Adipocyte (in vitro differentiated cells): ENCODE results near the gene SLC39A13.

Experiments
- DNase-seq: peaks from one replicate; pipeline ENCODE4 v3.0.0-alpha.2; 2015; ENCODE audit warnings: low read depth
- H3K27me3 ChIP-seq: replicated peaks from 2 replicates; pipeline ENCODE4 v1.7.0; 2013; ENCODE audit warnings: mild to moderate bottlenecking, low read length, moderate library complexity; ENCODE audit not compliant: control insufficient read depth, insufficient read depth
- H3K36me3 ChIP-seq: 2 replicates; pipeline ENCODE4 v1.7.0; 2013; ENCODE audit warnings: low read length, mild to moderate bottlenecking, moderate library complexity; ENCODE audit not compliant: control insufficient read depth, insufficient read depth, severe bottlenecking
- H3K4me1 ChIP-seq: 2 replicates; pipeline ENCODE4 v1.7.0; 2013; ENCODE audit warnings: mild to moderate bottlenecking, low read length, moderate library complexity; ENCODE audit not compliant: control insufficient read depth, insufficient read depth
- H3K4me3 ChIP-seq: 2 replicates; pipeline ENCODE4 v1.7.0; 2013; ENCODE audit warnings: mild to moderate bottlenecking, low read length, moderate library complexity
- H3K9ac ChIP-seq: 2 replicates; pipeline ENCODE4 v1.7.0; 2013; ENCODE audit warnings: mild to moderate bottlenecking, low read length, moderate library complexity
- H3K9me3 ChIP-seq: 2 replicates; pipeline ENCODE4 v1.7.0; 2013; ENCODE audit warnings: mild to moderate bottlenecking, low read length, moderate library complexity; ENCODE audit not compliant: control insufficient read depth

Gene SLC39A13

GRCh38 chr11:47394322-47395222 lies 13.8 kb upstream of the SLC39A13 start:
- Histone ChIP-seq H3K36me3 (no peaks in the 10 kb centered on the region), H3K4me1 (peaks cover 4% of the 10 kb centered on the region), H3K9me3 (no peaks in the 10 kb centered on the region), H3K27me3 (no peaks in the 10 kb centered on the region), H3K4me3 (no peak overlapping the region), H3K9ac (no peak overlapping the region)
- DNase-seq: no peak

GRCh38 chr11:47395223-47396048 lies 13.0 kb upstream of the SLC39A13 start:
- H3K4me3 ChIP-seq: no peak overlapping the region
- H3K27me3 ChIP-seq: no peaks in the 10 kb centered on the region
- DNase-seq: no peak

GRCh38 chr11:47396049-47396320 lies 12.4 kb upstream of the SLC39A13 start:
- Histone ChIP-seq H3K9me3 (no peaks in the 10 kb centered on the region), H3K27me3 (no peaks in the 10 kb centered on the region)
- DNase-seq: no peak

More at GRCh38 chr11:47395223-47396048, 13.0 kb upstream of the SLC39A13 start:
- Histone ChIP-seq H3K9ac (no peak overlapping the region), H3K36me3 (no peaks in the 10 kb centered on the region), H3K9me3 (no peaks in the 10 kb centered on the region), H3K4me1 (peaks cover 9% of the 10 kb centered on the region)

GRCh38 chr11:47398011-47398410 lies 10.4 kb upstream of the SLC39A13 start:
- peaks cover 16% of the 10 kb centered on the region for H3K4me1 ChIP-seq
- DNase-seq: no peak

More at GRCh38 chr11:47396049-47396320, 12.4 kb upstream of the SLC39A13 start:
- Histone ChIP-seq H3K9ac (no peak overlapping the region), H3K4me3 (no peak overlapping the region), H3K4me1 (peaks cover 14% of the 10 kb centered on the region), H3K36me3 (no peaks in the 10 kb centered on the region)

GRCh38 chr11:47398551-47398950 lies 9.8 kb upstream of the SLC39A13 start:
- Histone ChIP-seq H3K4me3 (no peak overlapping the region), H3K27me3 (no peaks in the 10 kb centered on the region), H3K9ac (no peak overlapping the region), H3K4me1 (peaks cover 13% of the 10 kb centered on the region), H3K36me3 (no peaks in the 10 kb centered on the region), H3K9me3 (no peaks in the 10 kb centered on the region)
- no peak for DNase-seq

More at GRCh38 chr11:47398011-47398410, 10.4 kb upstream of the SLC39A13 start:
- Histone ChIP-seq H3K9me3 (no peaks in the 10 kb centered on the region), H3K9ac (no peak overlapping the region), H3K27me3 (no peaks in the 10 kb centered on the region), H3K36me3 (no peaks in the 10 kb centered on the region), H3K4me3 (no peak overlapping the region)

GRCh38 chr11:47399860-47400767 lies 8.3 kb upstream of the SLC39A13 start:
- no peak for DNase-seq
- H3K9ac ChIP-seq: peak overlapping the region; percentile 70
- no peaks in the 10 kb centered on the region for H3K36me3 ChIP-seq
- no peaks in the 10 kb centered on the region for H3K27me3 ChIP-seq
- H3K4me1 ChIP-seq: peaks cover 12% of the 10 kb centered on the region
- H3K4me3 ChIP-seq: peak overlapping the region; percentile 61
- H3K9me3 ChIP-seq: no peaks in the 10 kb centered on the region

GRCh38 chr11:47400768-47401279 lies 7.6 kb upstream of the SLC39A13 start:
- no peak overlapping the region for H3K4me3 ChIP-seq
- H3K27me3 ChIP-seq: no peaks in the 10 kb centered on the region
- no peaks in the 10 kb centered on the region for H3K36me3 ChIP-seq
- no peaks in the 10 kb centered on the region for H3K9me3 ChIP-seq
- H3K4me1 ChIP-seq: peaks cover 12% of the 10 kb centered on the region
- DNase-seq: no peak
- H3K9ac ChIP-seq: peak overlapping the region; percentile 70

GRCh38 chr11:47403135-47403534 lies 5.3 kb upstream of the SLC39A13 start:
- no peaks in the 10 kb centered on the region for H3K9me3 ChIP-seq
- no peak for DNase-seq
- H3K27me3 ChIP-seq: no peaks in the 10 kb centered on the region
- no peaks in the 10 kb centered on the region for H3K36me3 ChIP-seq
- no peak overlapping the region for H3K4me3 ChIP-seq
- peaks cover 24% of the 10 kb centered on the region for H3K4me1 ChIP-seq
- H3K9ac ChIP-seq: no peak overlapping the region

- Histone ChIP-seq H3K4me3 (no peak overlapping the region), H3K27me3 (no peaks in the 10 kb centered on the region), H3K36me3 (no peaks in the 10 kb centered on the region), H3K4me1 (peaks cover 24% of the 10 kb centered on the region), H3K9me3 (no peaks in the 10 kb centered on the region), H3K9ac (no peak overlapping the region)
- no peak for DNase-seq
These were observed 4.8 kb upstream of the SLC39A13 start for GRCh38 chr11:47403571-47403970.

GRCh38 chr11:47406896-47407745 lies 1.3 kb upstream of the SLC39A13 start:
- Histone ChIP-seq H3K4me1 (peaks cover 32% of the 10 kb centered on the region), H3K9me3 (no peaks in the 10 kb centered on the region), H3K9ac (peak overlapping the region; percentile 96), H3K4me3 (peak overlapping the region; percentile 89), H3K27me3 (no peaks in the 10 kb centered on the region), H3K36me3 (peaks cover 13% of the 10 kb centered on the region)
- peak; percentile 37 for DNase-seq
